Measurements from ENCODE around the gene SPATA20. TPM values are rescaled to one million over a fixed set of nuclear protein-coding genes. Genes with fewer than 3 reads are reported as not detected.

SPATA20 gene
- total and polyA plus RNA-seq, 2 donors (not counting 3 experiments of a cell fraction or from before 2014, with no cell fraction given) = 42.3 to 51.5 TPM

GRCh38 chr17:50565402-50566350 is 18.7 kb downstream of the SPATA20 start:
- Histone ChIP-seq H4K20me1 (replicated peaks; ENCODE audit: control insufficient read depth, extremely low read depth, insufficient read depth, low read length) (no peaks in the 10 kb centered on the region), H3K36me3 (ENCODE audit: control insufficient read depth in 2 of 2, extremely low read depth in 1 of 2, insufficient read depth in 2 of 2, low read length in 2 of 2) (no peaks in the 10 kb centered on the region), H3K9ac (replicated peaks; ENCODE audit: extremely low read depth, insufficient read depth, low read length) (no peak overlapping the region), H3K27ac (ENCODE audit: insufficient read depth, low read depth, low read length) (no peak overlapping the region), H3K4me2 (ENCODE audit: insufficient read depth, low read length) (no peak overlapping the region), H3K4me3 (replicated peaks in 1 of 3; ENCODE audit: insufficient read depth in 1 of 3, low read depth in 1 of 3, low read length in 3 of 3) (no peak overlapping the region), H3K9me3 (replicated peaks; ENCODE audit: control insufficient read depth, insufficient read depth, low read length) (no peaks in the 10 kb centered on the region), H3K4me1 (ENCODE audit: control insufficient read depth, extremely low read depth, insufficient read depth, low read length) (peaks cover 3% of the 10 kb centered on the region), H3K79me2 (ENCODE audit: control insufficient read depth, insufficient read depth, low read length) (no peaks in the 10 kb centered on the region), H3K9me1 (replicated peaks; ENCODE audit: control insufficient read depth, extremely low read depth, insufficient read depth, low read length) (no peaks in the 10 kb centered on the region), H3K27me3 (ENCODE audit: control insufficient read depth in 2 of 2, insufficient read depth in 2 of 2, low read length in 2 of 2) (peaks cover 37 to 41% of the 10 kb centered on the region in 2 experiments), H2AFZ (ENCODE audit: low read depth, low read length) (no peak overlapping the region)
- dilution Hi-C loops (cut with MboI; ENCODE audit: extremely low pct_ligation_motif_present, low sequenced_read_pairs) (no loop called here), intact Hi-C loops (cut with micrococcal nuclease) (no loop called here)
- no peak for DNase-seq (ENCODE audit: low read depth, low spot score)
- ChIA-PET CTCF (interaction anchor here (2.0 to 2.5 kb wide), 3 partner anchors 60 to 139 kb away, joined by 4 to 8 read pairs (median 5); no protein-coding TSS in a partner anchor), POLR2A (no interaction called here)
- no TSS peak for BruUV-seq (replicated peaks)
- FAIRE-seq = no peak
- TF ChIP-seq POLR2AphosphoS5 (IDR thresholded peaks at IDR 0.05; ENCODE audit: insufficient read depth, low read depth, low read length) = no peak
- TF ChIP-seq EZH2 (IDR thresholded peaks at IDR 0.05; ENCODE audit: borderline replicate concordance, low read depth, low read length, severe bottlenecking) = no peak
- no peak for TF ChIP-seq CTCF (IDR thresholded peaks at IDR 0.05; ENCODE audit: extremely low read depth in 1 of 2, insufficient read depth in 1 of 2, low read depth in 1 of 2, low read length in 2 of 2)

Measured in endothelial cell of umbilical vein (primary cell).